ENCODE results near the gene TSPAN13.

TSPAN13 gene

DNA sequence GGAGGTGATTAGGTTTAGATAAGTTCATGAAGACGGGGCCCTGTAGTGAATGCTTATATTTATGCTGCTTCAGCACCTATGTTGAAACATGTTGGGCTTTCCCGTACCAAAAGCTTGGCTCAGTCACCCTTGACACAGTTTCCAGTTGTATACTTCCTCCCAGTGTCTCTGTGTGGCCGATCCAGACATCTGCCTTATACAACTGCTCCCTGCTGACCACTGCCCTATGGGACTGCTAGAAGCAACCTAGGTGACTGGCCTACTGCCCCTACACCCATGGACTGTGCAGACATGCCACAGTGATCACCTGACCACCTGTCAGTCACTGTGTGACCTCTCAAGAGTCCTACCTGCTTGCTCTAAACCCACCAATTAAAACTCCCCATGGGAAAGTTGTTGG is 22.6 kb upstream of the TSPAN13 start:
- Mint-ChIP-seq H3K27me3 (ENCODE audit: low read depth) (no peaks in the 10 kb centered on the region), H3K27ac (no peak overlapping the region)
- DNase-seq (ENCODE audit: low spot score): no peak

DNA sequence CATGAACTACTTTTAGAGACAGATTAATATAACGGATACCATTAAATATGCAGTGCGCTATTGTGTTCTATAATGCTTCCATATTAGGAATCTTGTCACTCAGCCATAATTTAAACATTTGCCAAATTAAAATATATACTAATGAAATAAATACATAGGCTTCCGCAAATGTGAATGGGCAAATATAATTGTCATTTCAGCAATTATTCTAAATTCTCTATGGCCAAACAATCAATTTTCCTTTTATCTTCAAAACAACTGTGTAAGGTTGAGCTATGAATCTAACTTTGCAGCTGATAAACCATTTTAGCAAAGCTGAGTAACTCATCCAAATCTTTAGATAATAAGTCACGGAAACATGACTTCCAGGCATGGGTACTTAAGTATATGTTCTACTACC is 20.7 kb upstream of the TSPAN13 start:
- peaks cover 7% of the 10 kb centered on the region for H3K4me1 Mint-ChIP-seq (ENCODE audit: low read depth)
- H3K36me3 Mint-ChIP-seq (ENCODE audit: low read depth): no peaks in the 10 kb centered on the region
- H3K27me3 Mint-ChIP-seq (ENCODE audit: low read depth): no peaks in the 10 kb centered on the region
- no peaks in the 10 kb centered on the region for H3K9me3 Mint-ChIP-seq
- H3K4me3 Mint-ChIP-seq: no peak overlapping the region
- no peak overlapping the region for H3K27ac Mint-ChIP-seq
- DNase-seq (ENCODE audit: low spot score): no peak

More for the DNA sequence above, 22.6 kb upstream of the TSPAN13 start:
- Mint-ChIP-seq H3K9me3 (no peaks in the 10 kb centered on the region), H3K4me1 (ENCODE audit: low read depth) (peaks cover 7% of the 10 kb centered on the region), H3K36me3 (ENCODE audit: low read depth) (no peaks in the 10 kb centered on the region), H3K4me3 (no peak overlapping the region)

DNA sequence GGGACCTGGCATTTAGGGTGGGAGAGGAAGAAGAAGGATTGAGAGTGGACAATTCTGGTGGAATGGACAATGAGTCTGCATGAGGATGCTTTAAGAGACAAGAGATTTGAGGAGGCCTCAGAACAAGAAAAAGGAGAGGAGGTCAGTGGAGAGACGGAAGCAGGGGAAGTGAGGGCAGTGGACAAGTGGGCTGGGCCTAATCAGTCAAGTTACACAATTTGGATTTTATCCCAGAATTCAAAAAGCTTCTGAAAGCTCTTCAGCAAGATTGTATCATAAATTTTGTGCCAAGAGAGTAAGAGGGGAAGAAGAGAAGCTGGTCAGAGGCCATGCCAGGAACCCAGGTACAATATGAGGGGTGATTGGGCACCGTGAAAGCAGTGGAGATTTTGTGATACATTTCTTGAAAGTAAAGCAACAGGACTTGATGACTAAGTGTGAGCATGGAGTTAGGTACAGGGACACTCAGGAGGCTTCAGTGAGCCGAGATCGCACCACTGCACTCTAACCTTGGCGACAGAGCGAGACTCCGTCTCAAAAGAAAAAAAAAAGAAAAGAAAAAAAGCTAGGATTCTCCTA is 19.3 kb upstream of the TSPAN13 start:
- Mint-ChIP-seq H3K4me1 (ENCODE audit: low read depth) (peaks cover 7% of the 10 kb centered on the region), H3K27me3 (ENCODE audit: low read depth) (no peaks in the 10 kb centered on the region), H3K36me3 (ENCODE audit: low read depth) (no peaks in the 10 kb centered on the region), H3K27ac (no peak overlapping the region), H3K4me3 (no peak overlapping the region), H3K9me3 (no peaks in the 10 kb centered on the region)
- no peak for DNase-seq (ENCODE audit: low spot score)

DNA sequence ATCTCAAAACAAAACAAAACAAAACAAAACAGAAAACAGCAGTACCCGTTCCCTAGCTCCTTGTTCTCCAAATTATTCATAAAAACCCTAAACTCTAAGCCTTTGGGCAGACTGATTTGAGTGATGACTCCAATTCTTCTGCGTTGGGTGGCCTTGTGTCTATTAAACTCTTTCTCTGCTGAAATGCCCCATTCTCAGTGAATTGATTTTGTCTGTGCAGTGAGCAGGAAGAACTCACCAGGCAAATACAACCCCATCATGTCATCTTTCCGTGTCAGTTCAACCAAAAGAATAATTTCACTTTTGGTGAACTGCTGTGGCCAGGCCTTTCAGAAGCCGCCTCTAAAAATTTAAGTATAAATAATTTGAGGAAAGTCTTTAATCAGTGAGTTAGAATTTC is 18.5 kb upstream of the TSPAN13 start:
- Mint-ChIP-seq H3K27ac (no peak overlapping the region), H3K9me3 (no peaks in the 10 kb centered on the region), H3K36me3 (ENCODE audit: low read depth) (no peaks in the 10 kb centered on the region), H3K27me3 (ENCODE audit: low read depth) (no peaks in the 10 kb centered on the region), H3K4me1 (ENCODE audit: low read depth) (peaks cover 7% of the 10 kb centered on the region), H3K4me3 (no peak overlapping the region)
- DNase-seq (ENCODE audit: low spot score): no peak

DNA sequence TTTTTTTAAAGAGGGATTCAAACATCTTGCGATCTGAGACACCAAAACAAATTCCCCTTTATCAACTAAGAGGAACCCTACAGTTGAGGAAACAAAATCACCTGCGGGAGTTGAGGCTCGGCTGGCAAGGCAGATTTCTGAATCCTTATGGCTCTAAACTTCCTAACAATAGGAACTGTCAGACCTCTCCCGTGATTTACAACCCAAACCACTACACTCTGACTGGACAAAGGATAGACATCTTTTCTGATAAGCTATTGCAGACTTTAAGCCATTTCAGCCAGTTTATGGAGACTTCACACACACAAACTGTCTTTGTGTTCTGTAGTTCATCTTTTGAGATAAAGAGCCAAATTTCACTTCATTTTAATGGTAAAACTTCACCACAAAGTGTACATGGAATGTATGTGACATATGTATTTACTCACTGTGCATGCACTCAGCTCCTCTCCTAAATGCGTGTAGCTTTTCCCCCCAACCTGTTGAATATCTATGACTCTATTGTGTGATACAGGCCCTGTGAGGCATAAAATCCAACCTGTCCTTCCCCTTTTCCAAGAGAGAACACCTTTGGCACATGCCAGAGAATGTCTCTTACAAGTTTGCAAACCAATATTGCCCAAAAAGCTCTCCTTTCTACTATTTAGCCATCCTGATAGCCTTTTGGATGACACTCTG is 15.4 kb upstream of the TSPAN13 start:
- Mint-ChIP-seq H3K36me3 (ENCODE audit: low read depth) (no peaks in the 10 kb centered on the region), H3K9me3 (no peaks in the 10 kb centered on the region), H3K4me1 (ENCODE audit: low read depth) (peaks cover 7% of the 10 kb centered on the region), H3K27ac (no peak overlapping the region), H3K27me3 (ENCODE audit: low read depth) (no peaks in the 10 kb centered on the region), H3K4me3 (no peak overlapping the region)
- DNase-seq (ENCODE audit: low spot score): no peak

DNA sequence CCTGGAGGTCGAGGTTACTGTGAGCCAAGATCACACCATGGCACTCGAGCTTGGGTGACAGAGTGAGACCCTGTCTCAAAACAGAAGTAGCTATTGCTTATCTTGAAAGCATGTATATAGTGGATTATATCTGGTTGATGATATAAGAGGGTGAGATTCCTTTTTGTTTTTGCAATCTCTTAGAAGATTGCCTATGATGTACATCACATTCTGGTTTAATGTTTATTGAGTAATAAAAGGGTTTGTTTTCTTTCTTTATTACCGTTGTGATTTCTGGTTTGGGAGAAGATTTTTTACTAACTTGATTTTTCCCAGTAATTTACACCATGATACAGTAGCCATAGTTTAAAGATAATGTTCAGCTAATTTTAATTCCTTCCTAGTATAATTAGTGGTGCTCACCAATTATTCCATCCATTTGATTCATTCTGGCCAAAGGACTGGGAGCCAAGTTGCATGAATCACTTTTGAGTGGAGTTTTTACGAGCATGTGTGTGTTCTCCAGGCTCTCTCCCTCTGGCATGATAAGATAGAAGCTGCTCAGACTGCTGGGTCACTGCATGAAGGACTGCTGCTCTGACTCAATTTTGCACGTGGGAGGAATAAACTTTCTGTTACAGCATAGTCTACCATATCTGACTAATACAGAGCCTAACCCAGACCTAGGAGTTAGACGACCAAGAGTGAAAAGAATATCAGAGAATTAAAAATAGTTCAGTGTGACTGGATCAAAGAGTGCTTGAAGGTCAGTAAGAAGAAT is 13.5 kb upstream of the TSPAN13 start:
- no peak for DNase-seq (ENCODE audit: low spot score)
- Mint-ChIP-seq H3K4me1 (ENCODE audit: low read depth) (peaks cover under 1% of the 10 kb centered on the region), H3K36me3 (ENCODE audit: low read depth) (no peaks in the 10 kb centered on the region), H3K4me3 (no peak overlapping the region), H3K9me3 (no peaks in the 10 kb centered on the region), H3K27me3 (ENCODE audit: low read depth) (no peaks in the 10 kb centered on the region), H3K27ac (no peak overlapping the region)

DNA sequence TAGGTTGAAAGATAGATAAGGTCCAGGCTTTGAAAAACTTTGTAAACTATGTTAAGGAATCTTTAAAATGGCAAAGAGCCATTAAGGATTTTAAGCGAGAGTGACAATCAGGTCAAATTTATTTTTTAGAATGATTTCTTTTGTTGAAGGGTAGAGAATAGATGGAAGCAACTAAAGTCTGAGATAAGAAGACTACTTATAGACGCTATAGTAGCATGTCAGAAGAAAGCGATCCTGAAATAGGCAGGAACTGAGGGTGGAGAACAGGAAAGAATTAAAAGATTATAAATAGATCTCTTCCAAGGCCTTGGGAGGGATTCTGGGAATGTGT is 13.0 kb upstream of the TSPAN13 start:
- Mint-ChIP-seq H3K4me3 (no peak overlapping the region), H3K36me3 (ENCODE audit: low read depth) (no peaks in the 10 kb centered on the region), H3K27ac (no peak overlapping the region), H3K27me3 (ENCODE audit: low read depth) (no peaks in the 10 kb centered on the region), H3K9me3 (no peaks in the 10 kb centered on the region), H3K4me1 (ENCODE audit: low read depth) (no peaks in the 10 kb centered on the region)
- DNase-seq (ENCODE audit: low spot score): no peak

DNA sequence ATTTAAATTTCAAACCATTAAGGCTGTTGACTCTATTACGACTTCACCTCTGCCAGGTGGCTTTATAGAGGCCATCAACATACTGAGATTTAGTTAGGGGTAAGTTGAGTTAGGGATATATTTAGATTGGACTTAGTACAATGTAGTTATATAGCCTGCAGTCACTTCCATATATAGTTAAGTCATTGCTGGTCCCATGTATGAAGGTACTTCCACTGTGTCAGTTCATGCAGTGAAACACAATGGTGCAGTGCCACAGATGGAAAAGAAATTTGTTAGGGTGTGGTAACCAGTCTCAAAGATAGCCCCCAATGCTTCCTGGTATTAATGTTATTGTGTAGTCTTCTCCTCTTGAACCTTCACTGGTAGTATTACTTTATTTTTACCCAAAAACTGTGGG is 12.6 kb upstream of the TSPAN13 start:
- no peak for DNase-seq (ENCODE audit: low spot score)
- no peaks in the 10 kb centered on the region for H3K4me1 Mint-ChIP-seq (ENCODE audit: low read depth)
- H3K27ac Mint-ChIP-seq: no peak overlapping the region
- no peaks in the 10 kb centered on the region for H3K9me3 Mint-ChIP-seq
- H3K36me3 Mint-ChIP-seq (ENCODE audit: low read depth): no peaks in the 10 kb centered on the region
- H3K27me3 Mint-ChIP-seq (ENCODE audit: low read depth): no peaks in the 10 kb centered on the region
- H3K4me3 Mint-ChIP-seq: no peak overlapping the region

DNA sequence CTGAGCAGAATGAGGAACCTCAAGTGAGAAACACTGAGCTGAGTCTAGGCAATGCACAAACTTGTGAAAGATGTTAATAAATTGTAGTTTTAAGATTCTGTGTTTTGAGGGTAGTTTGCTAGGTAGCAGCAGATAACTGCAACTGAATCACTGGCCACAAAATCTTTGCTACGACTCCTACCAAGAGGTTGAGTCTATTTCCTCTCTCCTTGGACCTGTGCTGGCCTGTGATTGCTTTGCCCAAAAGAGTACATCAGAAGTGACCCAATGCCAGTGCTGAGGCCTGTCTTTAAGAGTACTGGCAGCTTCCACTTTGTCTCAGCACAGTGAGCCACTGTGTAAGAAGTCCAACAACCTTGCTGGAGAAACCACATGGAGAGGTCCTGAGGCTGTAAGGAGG is 11.9 kb upstream of the TSPAN13 start:
- no peaks in the 10 kb centered on the region for H3K27me3 Mint-ChIP-seq (ENCODE audit: low read depth)
- H3K9me3 Mint-ChIP-seq: no peaks in the 10 kb centered on the region
- H3K4me3 Mint-ChIP-seq: no peak overlapping the region
- no peak overlapping the region for H3K27ac Mint-ChIP-seq
- no peaks in the 10 kb centered on the region for H3K36me3 Mint-ChIP-seq (ENCODE audit: low read depth)
- H3K4me1 Mint-ChIP-seq (ENCODE audit: low read depth): no peaks in the 10 kb centered on the region
- no peak for DNase-seq (ENCODE audit: low spot score)

DNA sequence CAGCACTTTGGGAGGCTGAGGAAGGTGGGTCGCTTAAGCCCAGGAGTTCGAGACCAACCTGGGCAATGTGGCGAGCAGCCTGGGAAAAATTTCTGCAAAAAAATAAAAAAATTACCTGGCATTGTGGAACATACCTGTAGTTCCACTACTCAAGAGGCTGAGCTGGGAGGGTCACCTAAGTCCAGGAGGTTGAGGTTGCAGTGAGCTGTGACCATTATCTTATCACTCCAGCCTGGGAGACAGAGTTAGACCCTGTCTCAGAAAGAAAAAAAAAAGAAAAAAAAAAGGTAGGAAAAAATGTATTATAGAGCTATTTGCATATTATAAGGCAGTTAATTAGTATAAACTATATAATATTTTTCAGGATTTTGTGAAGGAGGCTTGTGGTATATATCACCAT is 11.0 kb upstream of the TSPAN13 start:
- no peak overlapping the region for H3K4me3 Mint-ChIP-seq
- no peaks in the 10 kb centered on the region for H3K36me3 Mint-ChIP-seq (ENCODE audit: low read depth)
- H3K27me3 Mint-ChIP-seq (ENCODE audit: low read depth): no peaks in the 10 kb centered on the region
- no peaks in the 10 kb centered on the region for H3K9me3 Mint-ChIP-seq
- no peak overlapping the region for H3K27ac Mint-ChIP-seq
- no peaks in the 10 kb centered on the region for H3K4me1 Mint-ChIP-seq (ENCODE audit: low read depth)
- no peak for DNase-seq (ENCODE audit: low spot score)

DNA sequence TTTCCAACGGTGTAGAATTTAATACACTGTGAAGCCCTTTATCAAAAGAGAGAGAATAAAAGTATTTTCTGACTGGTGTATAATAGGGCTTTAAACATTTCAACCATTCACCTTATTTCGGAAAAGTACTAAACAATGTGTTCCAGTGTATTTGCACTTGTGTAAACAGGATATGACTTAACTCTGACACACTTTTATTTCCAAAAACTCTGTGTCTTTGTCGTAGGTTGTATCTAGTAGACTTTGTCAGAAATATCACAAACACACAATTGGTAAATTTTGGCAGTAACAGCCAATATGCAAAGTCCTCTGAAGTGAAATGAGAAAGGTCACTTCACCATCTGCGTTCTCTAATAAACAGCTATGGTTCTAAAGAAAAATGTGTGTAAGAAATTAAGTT is 10.3 kb upstream of the TSPAN13 start:
- no peaks in the 10 kb centered on the region for H3K9me3 Mint-ChIP-seq
- no peak overlapping the region for H3K27ac Mint-ChIP-seq
- no peaks in the 10 kb centered on the region for H3K27me3 Mint-ChIP-seq (ENCODE audit: low read depth)
- H3K4me3 Mint-ChIP-seq: no peak overlapping the region
- H3K36me3 Mint-ChIP-seq (ENCODE audit: low read depth): no peaks in the 10 kb centered on the region
- no peaks in the 10 kb centered on the region for H3K4me1 Mint-ChIP-seq (ENCODE audit: low read depth)
- no peak for DNase-seq (ENCODE audit: low spot score)

DNA sequence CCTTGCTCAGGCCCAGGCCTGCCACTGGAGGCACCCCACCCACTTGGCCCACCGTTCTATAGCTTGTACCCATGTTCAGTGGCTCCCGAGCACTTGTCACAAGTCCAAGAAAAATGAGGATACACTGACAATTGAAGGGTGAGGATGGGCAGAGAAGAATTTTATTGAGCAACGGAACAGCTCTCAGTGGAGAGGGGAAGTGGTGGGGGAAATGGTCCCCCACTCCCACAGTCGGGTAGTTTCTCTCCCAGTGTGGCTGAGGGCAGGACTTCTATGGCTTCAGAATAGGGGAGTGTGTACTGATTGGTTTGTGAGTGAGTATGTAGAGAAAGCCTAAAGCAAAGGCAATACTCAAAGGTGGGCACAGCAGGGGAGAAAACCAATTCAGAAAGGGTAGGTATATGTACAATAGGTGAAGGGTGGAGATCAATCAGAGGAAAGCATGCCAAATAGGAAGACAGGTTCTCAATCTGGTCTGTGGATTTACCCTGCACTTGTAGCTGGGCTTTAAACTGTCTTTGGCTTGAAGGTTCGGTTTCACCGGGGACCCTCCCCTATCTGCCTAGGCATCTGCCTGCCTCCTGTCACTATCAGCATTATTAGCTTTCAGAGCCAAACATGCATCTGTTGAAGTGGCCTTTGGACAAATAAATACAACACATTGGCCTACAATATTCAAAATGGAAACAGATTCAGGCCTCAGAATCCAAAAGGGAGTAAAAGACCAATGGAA is 8.9 kb upstream of the TSPAN13 start:
- Mint-ChIP-seq H3K36me3 (ENCODE audit: low read depth) (no peaks in the 10 kb centered on the region), H3K27ac (no peak overlapping the region), H3K4me1 (ENCODE audit: low read depth) (no peaks in the 10 kb centered on the region), H3K4me3 (no peak overlapping the region), H3K27me3 (ENCODE audit: low read depth) (no peaks in the 10 kb centered on the region), H3K9me3 (no peaks in the 10 kb centered on the region)
- DNase-seq (ENCODE audit: low spot score): no peak

DNA sequence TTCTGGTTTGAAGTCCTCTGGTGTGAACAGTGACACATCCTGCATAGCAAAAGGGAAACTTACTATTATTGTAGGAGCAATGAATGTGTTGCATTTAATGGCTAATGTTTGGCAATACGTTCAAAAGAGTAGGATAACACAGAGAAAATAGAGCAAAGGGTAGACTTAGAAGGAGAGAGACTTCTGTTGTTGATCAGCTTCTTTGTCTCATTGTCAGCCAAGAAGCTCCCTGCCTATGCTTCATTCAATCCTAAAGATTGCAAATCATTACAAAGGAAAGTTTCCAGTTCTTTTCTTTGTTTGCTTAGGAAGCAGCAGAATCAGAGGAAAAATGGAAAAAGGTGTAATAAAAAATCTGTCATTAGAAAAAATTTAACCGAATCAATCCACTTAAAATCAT is 7.9 kb upstream of the TSPAN13 start:
- Mint-ChIP-seq H3K36me3 (ENCODE audit: low read depth) (no peaks in the 10 kb centered on the region), H3K4me1 (ENCODE audit: low read depth) (no peaks in the 10 kb centered on the region), H3K27me3 (ENCODE audit: low read depth) (no peaks in the 10 kb centered on the region), H3K9me3 (no peaks in the 10 kb centered on the region), H3K4me3 (no peak overlapping the region), H3K27ac (no peak overlapping the region)
- DNase-seq (ENCODE audit: low spot score): no peak

DNA sequence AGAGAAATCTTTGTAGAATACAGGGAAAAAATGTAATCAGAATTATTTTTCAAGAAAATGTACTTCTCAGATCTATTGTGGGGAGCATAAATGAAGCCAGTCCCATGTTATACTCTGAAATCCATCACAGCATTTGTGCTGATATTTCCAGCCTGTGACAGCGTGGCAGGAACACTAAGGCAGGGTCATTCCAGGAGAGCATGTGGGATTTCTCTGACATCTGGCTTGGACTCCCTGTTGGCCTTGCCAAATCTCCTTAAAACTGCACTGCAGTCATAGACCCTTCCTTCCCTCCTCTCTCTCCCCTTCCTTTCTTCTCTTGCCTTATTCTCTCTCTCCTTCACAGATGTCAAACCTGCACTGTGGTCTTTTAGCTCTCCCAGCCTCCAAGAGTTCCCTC is 6.5 kb upstream of the TSPAN13 start:
- DNase-seq (ENCODE audit: low spot score): no peak
- H3K27me3 Mint-ChIP-seq (ENCODE audit: low read depth): peaks cover 4% of the 10 kb centered on the region
- no peaks in the 10 kb centered on the region for H3K36me3 Mint-ChIP-seq (ENCODE audit: low read depth)
- H3K27ac Mint-ChIP-seq: no peak overlapping the region
- H3K4me1 Mint-ChIP-seq (ENCODE audit: low read depth): no peaks in the 10 kb centered on the region
- no peaks in the 10 kb centered on the region for H3K9me3 Mint-ChIP-seq
- no peak overlapping the region for H3K4me3 Mint-ChIP-seq
